ENCODE measurements around the gene RREB1.

Gene RREB1

DNA sequence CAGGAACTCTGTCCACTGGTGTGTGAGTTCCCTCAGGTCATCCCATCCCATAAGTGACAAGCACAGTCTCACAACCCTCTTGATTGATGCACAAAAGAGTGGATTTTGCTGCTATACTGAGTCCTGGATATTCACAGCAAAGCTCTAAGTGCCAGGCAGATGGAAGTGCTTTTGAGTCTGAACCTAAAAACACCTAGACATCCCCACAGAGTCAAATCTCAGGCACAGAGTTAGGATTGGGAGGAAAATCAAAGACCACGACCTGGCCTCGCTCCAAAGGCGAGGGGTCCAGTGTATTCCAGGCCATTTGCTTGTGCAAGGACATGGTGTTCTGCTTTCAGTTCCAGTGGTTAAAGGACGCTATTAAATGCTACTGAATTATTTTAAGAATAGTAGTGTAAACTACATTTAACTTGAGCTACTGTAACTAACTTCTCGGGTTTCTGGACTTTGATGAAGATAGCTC is 56.8 kb downstream of the RREB1 start:
- no peak for DNase-seq (ENCODE audit: low read depth in 2 of 2)

DNA sequence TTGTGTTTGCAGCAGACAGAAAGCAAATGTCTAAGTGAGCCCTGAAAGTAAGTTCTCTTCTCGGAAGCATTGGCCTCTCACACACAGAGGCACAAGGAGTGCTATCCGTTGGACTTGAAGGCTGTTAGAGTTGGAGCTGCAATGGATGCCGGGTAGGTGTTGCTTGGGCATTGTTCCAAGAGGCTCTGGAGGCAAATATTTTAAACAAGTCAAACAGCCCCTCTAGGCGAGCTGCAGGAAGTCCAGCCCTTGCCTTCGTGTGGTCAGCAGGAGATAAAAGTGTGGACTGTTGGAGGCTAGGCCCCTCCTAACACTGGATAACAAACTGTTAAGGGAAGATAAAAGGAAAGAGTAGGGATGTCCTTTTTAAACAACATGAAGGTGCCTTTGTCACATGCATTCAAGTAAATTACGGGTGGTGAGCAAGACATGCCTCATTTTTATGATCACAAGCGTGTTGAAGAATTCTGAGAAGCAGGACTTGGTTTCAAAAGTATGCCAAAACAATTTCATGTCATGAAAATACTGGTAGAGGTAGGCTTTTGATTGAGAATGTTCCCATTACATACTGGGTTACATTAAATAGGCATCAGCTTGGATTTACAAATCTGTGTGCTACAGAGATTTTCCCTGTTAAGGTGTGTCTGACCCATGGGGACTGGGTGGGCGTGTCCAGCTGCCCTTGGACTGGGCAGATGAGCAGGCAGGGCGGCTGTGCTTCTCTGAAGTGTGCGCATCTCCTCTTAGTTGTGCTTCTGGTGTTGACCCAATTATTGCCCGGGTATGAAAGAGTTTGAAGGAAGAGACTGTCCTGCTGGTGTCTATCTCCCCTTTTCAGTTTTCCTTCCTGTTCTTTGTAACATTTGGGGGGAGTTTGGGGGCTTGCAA is 57.5 kb downstream of the RREB1 start:
- no peak for DNase-seq (ENCODE audit: low read depth in 2 of 2)

DNA sequence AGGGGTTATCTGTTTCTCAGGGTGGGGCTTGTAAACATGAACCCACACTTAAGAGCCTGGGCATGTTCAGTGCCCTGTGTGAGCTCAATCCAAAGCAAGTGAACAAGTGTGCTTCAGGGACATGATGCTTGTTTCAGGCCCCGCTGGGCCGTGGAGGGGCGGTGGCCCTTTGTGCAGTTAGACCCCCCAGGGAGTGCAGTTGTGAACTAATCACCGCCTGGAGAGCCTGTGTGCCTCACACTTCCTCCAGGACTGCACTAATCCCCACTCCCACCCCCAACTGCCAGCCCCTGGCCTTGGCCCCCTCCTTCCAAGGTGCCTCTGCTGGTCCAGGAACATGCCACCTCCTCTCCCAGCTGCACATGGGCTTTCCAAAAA is 58.1 kb downstream of the RREB1 start:
- DNase-seq (ENCODE audit: low read depth in 2 of 2), result no peak

- DNase-seq (ENCODE audit: low read depth in 2 of 2), result no peak
These were observed 58.9 kb downstream of the RREB1 start for GRCh38 chr6:7166410-7167293.

- no peak for DNase-seq (ENCODE audit: low read depth in 2 of 2)
These were observed 61.5 kb downstream of the RREB1 start for GRCh38 chr6:7169296-7169721.

DNA sequence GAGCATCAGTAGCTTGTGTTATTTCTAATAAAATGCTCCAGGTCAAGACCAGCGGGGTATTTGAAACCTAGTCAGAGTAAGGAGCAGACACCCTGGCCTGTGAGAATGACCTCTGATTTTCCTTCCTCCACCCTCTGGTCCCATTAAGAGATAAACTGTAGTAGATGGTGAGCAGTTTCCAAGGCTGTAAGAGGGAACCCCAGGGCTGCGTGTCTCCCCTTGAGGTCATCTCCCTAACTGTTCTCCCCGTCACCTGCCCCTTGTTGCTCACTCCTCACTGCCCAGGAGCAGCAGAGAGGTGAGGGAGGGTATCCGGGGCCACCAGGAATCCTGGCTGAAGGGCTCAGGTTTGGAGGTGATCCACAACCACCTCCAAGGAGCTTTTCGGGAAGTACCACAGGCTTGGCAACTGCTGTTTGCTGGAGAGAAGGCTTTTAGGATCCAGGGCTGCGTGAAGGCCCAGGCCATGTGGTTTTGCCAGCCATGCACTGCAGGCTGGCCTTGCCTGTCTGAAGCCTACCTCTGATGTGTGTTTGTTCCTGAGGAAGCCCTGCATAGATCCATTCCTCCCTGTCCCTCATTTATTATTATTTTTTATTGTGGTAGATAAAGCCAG is 62.5 kb downstream of the RREB1 start:
- no peak for DNase-seq (ENCODE audit: low read depth in 2 of 2)

DNA sequence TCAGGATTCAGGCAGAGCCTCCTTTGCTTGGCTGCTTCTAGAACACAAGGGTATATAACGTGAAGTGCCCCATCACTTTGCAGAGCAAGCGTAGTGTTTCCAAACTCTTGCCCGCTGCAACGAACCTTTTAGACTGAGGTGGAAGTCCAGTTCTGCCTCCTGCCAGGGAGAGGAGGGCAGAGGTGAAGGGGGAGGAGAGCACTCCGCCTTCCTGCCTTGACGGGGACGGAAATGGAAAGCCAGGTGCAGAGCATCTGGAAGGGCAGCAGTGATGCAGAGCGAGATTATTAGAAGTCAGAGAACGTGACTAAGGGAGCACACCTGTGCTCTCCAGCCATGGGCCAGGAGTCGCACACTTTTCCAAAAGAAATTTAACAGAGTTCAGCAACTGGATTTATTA is 63.4 kb downstream of the RREB1 start:
- DNase-seq (ENCODE audit: low read depth in 2 of 2), result no peak

- DNase-seq (ENCODE audit: low read depth in 2 of 2), result no peak
These were observed 64.0 kb downstream of the RREB1 start for GRCh38 chr6:7171733-7172132.

DNA sequence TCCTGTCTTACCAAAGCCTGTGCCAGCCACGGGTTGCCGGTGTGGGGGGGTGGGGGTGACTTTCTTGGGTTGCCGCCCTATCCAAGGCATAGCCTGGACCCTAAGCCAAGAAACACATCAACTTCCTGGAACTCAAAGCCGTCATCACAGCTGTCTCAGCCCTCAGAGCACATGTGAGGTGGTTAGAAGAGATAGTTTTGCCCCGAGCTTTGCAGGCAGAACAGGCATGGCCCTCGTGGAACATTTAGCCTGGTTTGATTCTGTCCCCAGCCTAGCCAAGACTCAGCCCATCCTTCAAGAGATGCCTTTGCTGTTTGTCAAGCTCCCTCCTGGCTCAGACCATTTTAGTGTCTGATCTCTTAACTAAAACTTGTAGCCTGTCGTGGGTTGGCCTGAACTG is 64.9 kb downstream of the RREB1 start:
- DNase-seq (ENCODE audit: low read depth in 2 of 2), result no peak

GRCh38 chr6:7173843-7174503 is 66.2 kb downstream of the RREB1 start:
- no peak for DNase-seq (ENCODE audit: low read depth in 2 of 2)

DNA sequence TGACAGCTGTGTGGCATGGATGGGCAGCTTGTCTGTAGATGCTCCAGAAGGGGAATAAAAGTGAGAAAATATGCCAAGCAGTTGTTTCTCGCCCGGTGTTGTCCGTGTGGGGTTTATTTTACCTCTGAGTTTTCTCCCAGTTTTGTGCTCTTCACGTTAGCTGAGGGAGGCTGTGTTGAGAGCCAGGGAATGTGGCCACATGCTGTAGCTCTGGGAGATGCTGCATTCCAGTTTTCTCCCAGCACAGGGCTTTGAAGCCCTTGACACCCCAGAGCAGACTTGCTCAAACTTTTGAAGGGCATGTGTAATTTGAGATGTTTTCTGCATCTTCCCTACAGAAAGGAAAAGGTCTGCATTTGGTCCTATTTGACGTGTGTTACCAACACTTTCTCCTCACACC is 67.7 kb downstream of the RREB1 start:
- no peak for DNase-seq (ENCODE audit: low read depth in 2 of 2)

GRCh38 chr6:7176208-7176607 is 68.4 kb downstream of the RREB1 start:
- no peak for DNase-seq (ENCODE audit: low read depth in 2 of 2)

DNA sequence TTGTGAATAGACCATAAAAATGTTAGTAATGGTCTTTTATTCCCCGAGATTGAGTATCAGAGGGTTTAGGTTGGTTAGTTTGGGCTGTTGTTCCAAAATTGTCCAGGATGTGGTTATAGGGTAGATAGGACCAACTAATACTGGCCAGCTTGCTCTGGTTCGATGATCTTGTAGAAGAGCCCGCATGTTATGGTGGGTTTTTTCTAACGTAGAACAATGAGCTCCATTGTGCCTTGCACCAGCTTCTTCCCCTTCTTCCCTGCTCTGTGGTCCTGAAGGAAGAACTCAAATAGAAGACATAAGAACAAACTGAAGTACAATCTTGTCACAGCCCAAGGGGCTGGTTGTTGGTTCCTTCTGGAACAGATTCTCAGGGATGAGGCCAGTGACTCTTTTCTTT is 70.5 kb downstream of the RREB1 start:
- no peak for DNase-seq (ENCODE audit: low read depth in 2 of 2)

DNA sequence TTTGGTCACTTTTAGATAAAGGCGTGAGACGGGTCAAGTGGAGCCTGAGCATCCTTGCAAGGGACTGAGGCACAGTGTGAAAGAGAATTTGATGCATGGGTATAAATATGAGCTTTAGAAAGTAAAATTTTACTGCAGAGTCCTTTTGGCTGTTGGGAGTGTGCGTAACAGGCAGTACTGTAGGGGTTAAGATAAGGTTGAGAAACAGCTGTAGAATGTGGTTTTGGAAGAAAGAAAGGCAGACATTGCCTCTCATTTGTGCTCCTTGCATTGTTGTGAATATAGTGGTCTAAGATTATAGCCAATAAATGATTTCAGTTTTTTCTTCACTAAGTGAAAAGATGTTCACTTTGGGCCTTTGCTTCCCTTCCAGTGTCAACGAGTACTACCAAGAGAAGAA is 73.0 kb downstream of the RREB1 start:
- no peak for DNase-seq (ENCODE audit: low read depth in 2 of 2)

GRCh38 chr6:7183707-7184106 is 75.9 kb downstream of the RREB1 start:
- no peak for DNase-seq (ENCODE audit: low read depth in 2 of 2)

GRCh38 chr6:7184502-7184901 is 76.7 kb downstream of the RREB1 start:
- no peak for DNase-seq (ENCODE audit: low read depth in 2 of 2)

GRCh38 chr6:7185561-7185960 is 77.8 kb downstream of the RREB1 start:
- no peak for DNase-seq (ENCODE audit: low read depth in 2 of 2)

DNA sequence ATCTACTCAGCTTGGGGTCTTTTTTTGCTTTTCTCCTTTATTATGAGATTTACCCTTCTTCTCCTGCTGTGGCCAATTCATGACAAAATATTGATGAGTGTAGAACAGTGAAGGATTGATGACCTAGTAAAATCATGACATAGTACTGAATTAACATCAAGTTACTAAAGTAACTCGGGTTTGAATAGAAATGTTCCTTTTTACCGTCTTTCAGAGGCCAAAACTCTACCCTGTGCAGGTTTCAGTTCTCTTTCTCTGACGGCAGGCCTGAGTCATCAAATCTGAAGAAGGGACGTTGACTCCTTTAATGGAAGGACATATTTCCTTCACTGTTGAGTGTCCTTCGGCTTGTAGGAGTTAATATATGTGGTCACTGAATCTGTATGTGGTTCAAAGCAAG is 80.7 kb downstream of the RREB1 start:
- no peak for DNase-seq (ENCODE audit: low read depth in 2 of 2)

DNA sequence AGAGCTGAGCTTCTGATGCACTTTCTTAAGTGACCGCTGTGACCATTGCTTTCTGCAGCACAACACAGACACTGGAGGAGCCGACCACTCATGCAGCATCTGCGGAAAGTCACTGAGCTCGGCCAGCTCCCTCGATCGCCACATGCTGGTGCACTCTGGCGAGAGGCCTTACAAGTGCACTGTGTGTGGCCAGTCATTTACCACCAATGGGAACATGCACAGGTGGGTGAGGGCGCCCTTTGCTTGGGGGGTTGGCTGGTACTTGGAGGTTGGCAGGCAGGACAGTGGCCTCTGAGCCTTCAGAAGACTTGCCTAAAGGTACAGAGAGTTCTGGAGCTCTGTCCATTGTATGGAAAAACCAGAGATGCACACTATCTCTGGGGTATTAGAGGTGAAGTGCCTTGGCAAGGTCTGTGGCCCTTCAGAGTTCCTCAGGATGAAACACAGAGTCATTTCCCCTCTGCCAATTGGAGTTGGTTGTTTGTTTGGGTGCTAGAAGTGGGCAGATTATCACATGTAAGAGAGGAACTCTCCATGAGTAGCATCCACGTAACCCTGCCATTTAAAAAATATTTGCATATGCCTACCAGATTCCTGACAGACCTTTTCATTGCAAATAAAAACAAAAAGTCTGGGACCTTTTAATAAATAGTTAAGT is 81.5 kb downstream of the RREB1 start:
- no peak for DNase-seq (ENCODE audit: low read depth in 2 of 2)

DNA sequence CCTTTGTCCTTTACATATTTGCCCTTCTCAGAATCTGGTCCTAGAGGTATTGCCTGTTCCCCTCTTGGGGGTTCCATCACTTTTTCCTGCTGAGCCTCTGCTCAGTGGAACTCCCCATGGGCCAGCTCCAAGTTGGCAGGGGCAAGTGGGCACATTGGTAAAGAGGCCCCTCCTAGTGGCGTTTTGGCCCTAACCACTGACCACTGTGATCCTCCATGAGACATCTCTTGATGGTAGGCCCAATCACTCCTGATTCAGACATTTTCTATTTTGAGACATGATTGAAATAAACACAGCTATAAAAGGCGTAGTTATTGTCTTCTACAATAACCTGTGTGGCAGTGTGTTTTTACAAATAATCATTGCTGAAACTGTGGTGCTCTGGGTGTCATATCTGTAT is 83.0 kb downstream of the RREB1 start:
- no peak for DNase-seq (ENCODE audit: low read depth in 2 of 2)

DNA sequence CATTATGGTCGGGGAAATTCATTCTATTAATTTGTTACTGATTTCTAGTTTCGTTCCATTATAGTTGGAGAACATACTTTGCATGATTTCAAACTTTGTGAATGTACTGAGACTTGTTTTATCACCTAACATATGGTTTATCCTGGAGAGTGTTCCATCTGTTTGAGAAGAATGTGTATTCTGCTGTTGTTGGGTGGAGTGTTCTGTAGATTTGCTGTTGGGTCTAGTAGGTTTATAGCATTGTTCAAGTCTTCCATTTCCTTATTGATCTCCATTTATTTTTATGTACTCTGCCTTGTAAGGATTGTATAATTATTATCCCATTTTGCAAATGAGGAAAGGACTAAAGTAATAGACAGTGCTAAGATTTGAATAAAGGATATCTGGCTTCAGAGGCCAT is 85.4 kb downstream of the RREB1 start:
- DNase-seq (ENCODE audit: low read depth in 2 of 2), result no peak

Data from activated CD4-positive, alpha-beta T cell treated with anti-CD3 and anti-CD28 coated beads for 24 hours (primary cell).